ENCODE data around the gene PUS1. TPM values are rescaled to one million over a fixed set of nuclear protein-coding genes. Genes with fewer than 3 reads are reported as not detected.

The PUS1 gene
- total RNA-seq, 4 donors from 2014 or later = 10.4 to 29.0 (median 12.2) TPM

GRCh38 chr12:131907379-131908091 is 21.5 kb upstream of the PUS1 start:
- H3K27ac ChIP-seq = no peak overlapping the region
- H3K36me3 ChIP-seq = peaks cover 0 to 50% of the 10 kb centered on the region in 2 donors
- TF ChIP-seq POLR2A (IDR thresholded peaks at IDR 0.05) (no peak), CTCF (IDR thresholded peaks at IDR 0.05 in 4 of 5, conservative IDR thresholded peaks at IDR 0.05 in 1 of 5) (no peak)
- H3K4me1 ChIP-seq = peaks cover 17 to 33% of the 10 kb centered on the region in 2 donors
- H3K9me3 ChIP-seq = no peaks in the 10 kb centered on the region
- in situ Hi-C loops (cut with MboI; ENCODE audit: low sequenced_read_pairs in 4 of 4) = no loop called here
- DNase-seq (no peak), ATAC-seq (no peak)
- intact Hi-C loops (cut with DNase I; ENCODE audit: low total_unique reads) = no loop called here
- no peaks in the 10 kb centered on the region for H3K27me3 ChIP-seq
- H3K4me3 ChIP-seq = no peak overlapping the region

GRCh38 chr12:131908092-131909080 is 20.7 kb upstream of the PUS1 start:
- Histone ChIP-seq H3K27ac (no peak overlapping the region), H3K36me3 (peaks cover 0 to 59% of the 10 kb centered on the region in 2 donors), H3K4me3 (no peak overlapping the region), H3K4me1 (peaks cover 8 to 27% of the 10 kb centered on the region in 2 donors), H3K9me3 (no peaks in the 10 kb centered on the region), H3K27me3 (no peaks in the 10 kb centered on the region)
- no peak for DNase-seq
- in situ Hi-C loops (cut with MboI; ENCODE audit: low sequenced_read_pairs in 4 of 4) (no loop called here), intact Hi-C loops (cut with DNase I; ENCODE audit: low total_unique reads) (no loop called here)
- ATAC-seq = no peak
- TF ChIP-seq POLR2A (IDR thresholded peaks at IDR 0.05) = no peak
- TF ChIP-seq CTCF (IDR thresholded peaks at IDR 0.05 in 4 of 5, conservative IDR thresholded peaks at IDR 0.05 in 1 of 5) = no peak

GRCh38 chr12:131909081-131909751 is 19.9 kb upstream of the PUS1 start:
- intact Hi-C loops (cut with DNase I; ENCODE audit: low total_unique reads) = no loop called here
- Histone ChIP-seq H3K4me1 (peaks cover 3 to 19% of the 10 kb centered on the region in 2 donors), H3K36me3 (peaks cover 0 to 66% of the 10 kb centered on the region in 2 donors), H3K27ac (no peak overlapping the region), H3K9me3 (no peaks in the 10 kb centered on the region), H3K27me3 (no peaks in the 10 kb centered on the region), H3K4me3 (no peak overlapping the region)
- in situ Hi-C loops (cut with MboI; ENCODE audit: low sequenced_read_pairs in 4 of 4) = no loop called here
- ATAC-seq (no peak), DNase-seq (no peak)
- no peak for TF ChIP-seq POLR2A (IDR thresholded peaks at IDR 0.05)
- no peak for TF ChIP-seq CTCF (IDR thresholded peaks at IDR 0.05 in 4 of 5, conservative IDR thresholded peaks at IDR 0.05 in 1 of 5)

- Histone ChIP-seq H3K27ac (no peak overlapping the region), H3K4me1 (peaks cover 0 to 13% of the 10 kb centered on the region in 2 donors), H3K4me3 (no peak overlapping the region), H3K27me3 (no peaks in the 10 kb centered on the region), H3K36me3 (peaks cover 0 to 72% of the 10 kb centered on the region in 2 donors), H3K9me3 (no peaks in the 10 kb centered on the region)
- intact Hi-C loops (cut with DNase I; ENCODE audit: low total_unique reads) (no loop called here), in situ Hi-C loops (cut with MboI; ENCODE audit: low sequenced_read_pairs in 4 of 4) (no loop called here)
- TF ChIP-seq POLR2A (IDR thresholded peaks at IDR 0.05) = no peak
- no peak for TF ChIP-seq CTCF (IDR thresholded peaks at IDR 0.05 in 4 of 5, conservative IDR thresholded peaks at IDR 0.05 in 1 of 5)
- no peak for ATAC-seq
- no peak for DNase-seq
These were observed 19.3 kb upstream of the PUS1 start for GRCh38 chr12:131909752-131910219.

All from gastrocnemius medialis (tissue), 4 donors.